BJ (cell line): ENCODE measurements around the gene WDR53. TPM values are rescaled to one million over a fixed set of nuclear protein-coding genes. Genes with fewer than 3 reads are reported as not detected.
"Not testable (repeated sequence)": the region's sequence is repeated elsewhere in the genome, so short reads cannot be mapped to it uniquely, and the experiment has no call there.

Experiments
- CTCF ChIA-PET: fragments of 350-600 bp; formaldehyde crosslinking; extraction: SDS; loops from one replicate; lab custom pipeline; 2021; ENCODE audit warnings: antibody characterized with exemption, inconsistent platforms; lab: Yijun Ruan, JAX
- POLR2A ChIA-PET: fragments of 300-600 bp; sonication (Branson Sonifier 250); formaldehyde crosslinking; extraction: SDS; loops from one replicate; lab custom pipeline; 2021; ENCODE audit warnings: antibody characterized with exemption; lab: Charles Lee
- DNase-seq: peaks from one replicate; pipeline ENCODE4 v3.0.0-alpha.2; 2011; ENCODE audit warnings: low read depth
- H3K27me3 ChIP-seq: 2 replicates; pipeline ENCODE4 v1.6.0; 2011; ENCODE audit warnings: low read length; ENCODE audit not compliant: control insufficient read depth, insufficient read depth
- H3K36me3 ChIP-seq: 2 replicates; pipeline ENCODE4 v1.5.1; 2011; ENCODE audit warnings: low read length; ENCODE audit not compliant: control insufficient read depth, insufficient read depth
- H3K4me3 ChIP-seq: 2 replicates; pipeline ENCODE4 v1.5.1; 2011; ENCODE audit warnings: low read depth, mild to moderate bottlenecking, control low read depth, low read length
- polyA minus RNA-seq: library from RNA; depleted of rRNA, polyadenylated mRNA; stranded (reverse); fragments of >200 nt; gene quantifications from 2 replicates; pipeline ENCODE4 v1.2.3, GENCODE V29; 2011; rRNA and poly(A)+ RNA removed
- polyA plus RNA-seq: library from polyadenylated mRNA; depleted of rRNA; stranded (reverse); fragments of >200 nt; gene quantifications from 2 replicates; pipeline ENCODE4 v1.2.3, GENCODE V29; 2011; rRNA removed
- TF ChIP-seq, protein P1 (sequence below): IDR thresholded peaks from 2 replicates; pipeline ENCODE4 v1.5.1; 2011; ENCODE audit warnings: low read depth, mild to moderate bottlenecking, control low read depth, inconsistent platforms, low read length, moderate library complexity; ENCODE audit not compliant: insufficient read depth

The WDR53 gene
- polyA plus RNA-seq (4.2 and 7.3 TPM in 2 replicates), polyA minus RNA-seq (1.5 and 4.8 TPM in 2 replicates)

DNA sequence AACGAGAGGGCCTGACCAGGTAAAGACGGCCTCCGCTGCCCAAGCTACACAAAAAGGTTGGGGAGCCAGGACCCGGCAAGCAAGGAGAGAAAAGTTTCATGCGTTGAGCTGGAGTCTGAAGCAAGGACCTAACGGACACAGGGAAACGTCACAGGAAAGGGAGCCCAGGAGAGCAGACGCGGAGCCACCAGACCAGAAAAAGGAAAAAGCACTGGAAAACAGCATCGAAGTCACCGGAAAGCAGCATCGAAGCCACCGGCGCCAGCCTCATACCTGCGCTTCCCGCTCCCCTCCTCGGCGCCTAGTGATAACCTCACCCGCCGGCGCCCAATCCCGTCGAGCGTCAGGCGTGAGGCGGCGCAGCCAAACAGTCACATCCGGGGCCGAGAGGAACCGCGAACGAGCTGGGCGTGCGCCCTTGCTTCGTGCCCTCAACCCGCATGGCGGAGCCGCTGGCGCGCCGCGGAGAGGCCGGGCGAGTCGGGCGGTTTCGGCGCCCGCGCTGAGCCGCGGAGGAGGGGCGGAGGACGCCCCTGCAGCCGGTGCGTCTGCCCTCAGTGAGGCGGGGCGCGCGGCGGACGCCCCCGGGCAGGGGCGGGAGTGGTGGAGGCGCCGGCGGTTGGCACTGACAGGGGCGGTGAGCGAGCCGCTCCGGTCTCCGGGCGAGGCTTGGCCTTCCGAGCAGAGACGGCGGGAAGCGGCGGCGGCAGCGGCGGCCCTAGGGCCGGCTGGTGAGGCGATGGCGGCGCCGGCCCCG, at the start of gene WDR53, which contains the start of gene FBXO45:
WDR53 (minus strand) TSS at position 309 of the 757 bp plus-strand sequence. CDS start 7,079 bp downstream, outside the sequence.
FBXO45 (plus strand) TSS at position 415 of the 757 bp plus-strand sequence; CDS start at position 740, 325 bp downstream.
- ChIA-PET CTCF (interaction anchor here (1.0 to 1.3 kb wide), 2 partner anchors 40 kb away, joined by 3 read pairs; no protein-coding TSS in a partner anchor), POLR2A (no interaction called here)
- peak; percentile 71 for DNase-seq
- Histone ChIP-seq H3K36me3 (no peaks in the 10 kb centered on the region; the same call in 1 of the 2 replicates), H3K27me3 (no peaks in the 10 kb centered on the region), H3K4me3 (peak within 1 kb of the TSS; percentile 85)
- TF ChIP-seq, protein P1, sequence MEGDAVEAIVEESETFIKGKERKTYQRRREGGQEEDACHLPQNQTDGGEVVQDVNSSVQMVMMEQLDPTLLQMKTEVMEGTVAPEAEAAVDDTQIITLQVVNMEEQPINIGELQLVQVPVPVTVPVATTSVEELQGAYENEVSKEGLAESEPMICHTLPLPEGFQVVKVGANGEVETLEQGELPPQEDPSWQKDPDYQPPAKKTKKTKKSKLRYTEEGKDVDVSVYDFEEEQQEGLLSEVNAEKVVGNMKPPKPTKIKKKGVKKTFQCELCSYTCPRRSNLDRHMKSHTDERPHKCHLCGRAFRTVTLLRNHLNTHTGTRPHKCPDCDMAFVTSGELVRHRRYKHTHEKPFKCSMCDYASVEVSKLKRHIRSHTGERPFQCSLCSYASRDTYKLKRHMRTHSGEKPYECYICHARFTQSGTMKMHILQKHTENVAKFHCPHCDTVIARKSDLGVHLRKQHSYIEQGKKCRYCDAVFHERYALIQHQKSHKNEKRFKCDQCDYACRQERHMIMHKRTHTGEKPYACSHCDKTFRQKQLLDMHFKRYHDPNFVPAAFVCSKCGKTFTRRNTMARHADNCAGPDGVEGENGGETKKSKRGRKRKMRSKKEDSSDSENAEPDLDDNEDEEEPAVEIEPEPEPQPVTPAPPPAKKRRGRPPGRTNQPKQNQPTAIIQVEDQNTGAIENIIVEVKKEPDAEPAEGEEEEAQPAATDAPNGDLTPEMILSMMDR = no peak

DNA sequence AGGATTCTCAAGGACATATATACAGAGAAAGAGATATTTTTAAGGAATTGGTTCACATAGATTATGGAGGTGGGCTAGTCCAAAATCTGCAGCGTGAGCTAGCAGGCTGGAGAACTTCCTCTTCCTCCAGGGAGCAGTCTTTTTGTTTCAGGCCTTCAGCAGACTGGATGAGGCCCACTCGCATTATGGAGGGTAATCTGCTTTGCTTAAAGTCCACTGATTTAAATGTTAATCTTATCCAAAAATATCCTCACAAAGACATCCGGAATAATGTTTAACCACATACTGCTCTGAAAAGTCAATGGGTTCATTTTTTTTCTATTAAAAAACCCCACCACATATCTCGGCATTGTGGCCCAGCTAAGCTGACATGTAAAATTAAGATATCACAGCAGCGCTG, 48.9 kb upstream of the WDR53 start:
- Histone ChIP-seq H3K36me3 (no peaks in the 10 kb centered on the region), H3K4me3 (no peak overlapping the region), H3K27me3 (no peaks in the 10 kb centered on the region)
- TF ChIP-seq, protein P1 = no peak
- CTCF ChIA-PET = interaction anchor here (0.6 to 1.7 kb wide), 2 partner anchors 8 to 80 kb away, joined by 3 to 6 read pairs; no protein-coding TSS in a partner anchor
- POLR2A ChIA-PET = no interaction called here
- DNase-seq = no peak

DNA sequence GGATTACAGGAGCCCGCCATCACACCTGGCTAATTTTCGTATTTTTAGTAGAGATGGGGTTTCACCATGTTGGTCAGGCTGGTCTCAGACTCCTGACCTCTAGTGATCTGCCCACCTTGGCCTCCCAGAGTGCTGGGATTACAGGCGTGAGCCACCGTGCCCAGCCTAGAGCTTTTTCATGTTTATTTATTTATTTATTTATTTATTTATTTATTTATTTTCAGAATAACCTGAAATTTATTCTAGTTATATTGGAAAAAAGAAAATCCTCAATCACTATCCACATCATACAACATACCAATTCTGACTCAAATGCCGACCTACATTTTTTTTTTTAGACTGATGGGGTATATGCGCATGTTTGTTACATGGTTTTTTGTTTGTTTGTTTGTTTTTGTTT, 46.9 kb upstream of the WDR53 start:
- CTCF ChIA-PET, H3K27me3 ChIP-seq, POLR2A ChIA-PET, H3K4me3 ChIP-seq, H3K36me3 ChIP-seq, DNase-seq: not testable (repeated sequence)

DNA sequence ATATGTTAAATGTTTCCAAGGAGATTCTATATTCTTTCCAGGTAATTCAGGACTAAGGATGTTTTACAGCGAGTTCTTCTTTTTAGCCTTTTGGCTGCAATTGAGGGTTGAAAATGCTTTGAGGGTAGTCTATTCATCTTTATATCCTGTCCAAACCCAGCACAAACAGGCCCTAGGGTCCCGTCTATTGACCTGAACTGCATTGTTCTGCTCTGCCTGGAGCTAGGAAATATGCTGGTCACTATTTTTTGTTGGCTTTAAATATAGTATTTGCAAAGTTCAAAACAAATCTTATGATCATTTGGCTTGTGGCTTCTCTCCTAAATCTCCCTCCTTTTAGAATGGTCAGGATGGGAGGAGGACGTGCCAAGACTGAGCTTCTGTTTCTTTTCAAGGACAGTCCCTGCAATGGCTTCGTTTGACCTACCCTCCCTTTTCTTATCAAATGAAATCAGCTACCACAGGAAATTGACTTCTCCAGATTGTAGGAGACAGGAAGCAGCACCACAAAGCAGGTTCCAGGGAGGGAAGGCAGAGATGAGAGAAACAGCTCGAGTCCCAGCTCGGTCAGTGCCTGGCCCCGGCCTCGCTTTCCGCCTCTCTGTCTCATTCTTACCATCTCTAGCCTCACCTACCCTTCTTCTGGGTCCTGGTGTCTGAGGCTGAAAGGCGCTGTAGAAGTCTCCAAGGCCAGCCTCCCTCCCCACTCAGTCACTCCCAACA, 43.6 kb upstream of the WDR53 start:
- Histone ChIP-seq H3K4me3 (no peak overlapping the region), H3K27me3 (peaks cover 1% of the 10 kb centered on the region; the same call in 1 of the 2 replicates), H3K36me3 (no peaks in the 10 kb centered on the region)
- ChIA-PET CTCF (interaction anchor here (0.7 to 10.0 kb wide), 2 partner anchors 14 to 75 kb away, joined by 3 to 203 read pairs; no protein-coding TSS in a partner anchor), POLR2A (no interaction called here)
- no peak for DNase-seq
- TF ChIP-seq, protein P1 = no peak

DNA sequence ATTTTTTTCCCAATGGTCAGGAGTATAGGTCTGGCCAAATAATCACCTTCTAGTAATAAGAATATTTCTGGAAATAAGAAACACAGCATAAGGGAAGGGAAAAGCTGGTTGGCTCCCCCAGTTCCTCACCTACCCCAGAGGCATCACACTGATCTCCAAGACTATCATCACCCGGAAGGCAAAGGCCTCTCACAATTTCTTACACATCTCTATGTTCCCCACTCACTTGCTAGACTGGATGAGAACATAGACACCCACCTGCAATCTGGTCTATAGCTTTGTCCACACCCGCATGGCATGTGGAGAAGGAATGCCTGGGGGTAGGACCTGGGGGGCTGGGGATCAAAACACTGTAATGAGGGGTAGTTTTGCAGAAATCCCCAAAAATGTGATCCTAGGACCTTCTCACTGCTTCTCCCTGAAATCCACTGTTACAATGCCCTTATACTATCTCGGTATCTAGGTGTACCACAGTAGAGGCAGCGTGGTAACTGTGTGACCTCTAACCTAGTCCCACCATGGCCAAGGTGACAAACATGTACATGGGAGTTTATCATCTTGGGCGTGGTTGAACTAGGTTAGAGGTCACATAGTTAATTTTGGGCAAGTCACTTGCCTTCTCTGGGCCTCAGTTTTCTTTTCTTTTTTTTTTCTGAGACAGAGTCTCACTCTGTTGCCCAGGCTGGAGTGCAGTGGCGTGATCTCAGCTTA, 41.6 kb upstream of the WDR53 start:
- POLR2A ChIA-PET = no interaction called here
- DNase-seq = no peak
- TF ChIP-seq, protein P1 = no peak
- CTCF ChIA-PET = interaction anchor here (0.6 to 10.0 kb wide), 31 partner anchors 8 to 332 kb away, joined by 3 to 203 read pairs (median 4); partner anchors contain the start of gene NCBP2
- peaks cover 2% of the 10 kb centered on the region for H3K27me3 ChIP-seq
- H3K36me3 ChIP-seq = no peaks in the 10 kb centered on the region
- H3K4me3 ChIP-seq = no peak overlapping the region
